Breast epithelium (tissue), 4 donors: ENCODE results near the gene PAK6. TPM values are rescaled to one million over a fixed set of nuclear protein-coding genes. Genes with fewer than 3 reads are reported as not detected.

ENCODE experiments used
- DNase-seq, 2 donors: peaks; one replicate each; pipeline ENCODE4 v3.0.0-alpha.2; 2019; ENCODE audit warnings: low spot score in 2 of 2
- H3K27ac ChIP-seq, 2 donors: fragments of 200-600 bp; sonication (generic) in 1 of 2; one replicate each; pipeline ENCODE4 v1.5.1; 2016 to 2019; ENCODE audit warnings: mild to moderate bottlenecking in 1 of 2
- H3K27me3 ChIP-seq, 2 donors: fragments of 200-600 bp; sonication (generic) in 1 of 2; one replicate each; pipeline versions ENCODE4 v1.5.1 to v1.6.0; 2017 to 2019; ENCODE audit warnings: control low read depth in 1 of 2, mild to moderate bottlenecking in 1 of 2
- H3K36me3 ChIP-seq: fragments of 200-600 bp; one replicate; pipeline ENCODE4 v1.5.1; 2019
- H3K4me1 ChIP-seq, 2 donors: fragments of 200-600 bp; sonication (generic); one replicate each; pipeline ENCODE4 v1.5.1; 2016 to 2019; ENCODE audit warnings: control low read depth in 1 of 2
- H3K4me3 ChIP-seq, 3 donors: fragments of 200-600 bp; sonication (generic); 1 replicate in 2 of 3; 2 replicates in 1 of 3; pipeline ENCODE4 v1.5.1; 2016 to 2019; ENCODE audit warnings: mild to moderate bottlenecking in 3 of 3, moderate library complexity in 2 of 3
- H3K9me3 ChIP-seq, 2 donors: fragments of 200-600 bp; sonication (generic) in 1 of 2; one replicate each; pipeline ENCODE4 v1.5.1; 2016 to 2019; ENCODE audit warnings: control low read depth in 1 of 2
- POLR2A ChIP-seq: fragments of 450-650 bp; IDR thresholded peaks from one replicate; pipeline ENCODE4 v1.6.1; 2016; ENCODE audit warnings: antibody characterized with exemption, mild to moderate bottlenecking, moderate library complexity
- POLR2AphosphoS5 ChIP-seq, 3 donors: sonication (generic); formaldehyde crosslinking; IDR thresholded peaks; one replicate each; pipeline ENCODE4 v1.6.1; 2017; ENCODE audit warnings: antibody characterized with exemption in 3 of 3
- intact Hi-C: fragments of 100-400 bp; cut with DNase I; formaldehyde crosslinking; loops from one replicate; pipeline ENCODE4 v1.15.1; 2023; ENCODE audit warnings: low total_unique reads
- total RNA-seq, 3 donors: library from RNA; depleted of rRNA; stranded (reverse); fragments of >200 nt; gene quantifications; one replicate each; pipeline ENCODE4 v1.1.0, GENCODE V29; 2016
- TF ChIP-seq, protein P1 (sequence below), 3 donors: fragments of 450-650 bp; IDR thresholded peaks; one replicate each; pipeline ENCODE4 v1.5.1; 2016 to 2017; ENCODE audit warnings: antibody characterized with exemption in 3 of 3, mild to moderate bottlenecking in 3 of 3, moderate library complexity in 3 of 3

Gene PAK6
- total RNA-seq, 3 donors from 2014 or later, result 0.80 to 11.0 (median 9.5) TPM

DNA sequence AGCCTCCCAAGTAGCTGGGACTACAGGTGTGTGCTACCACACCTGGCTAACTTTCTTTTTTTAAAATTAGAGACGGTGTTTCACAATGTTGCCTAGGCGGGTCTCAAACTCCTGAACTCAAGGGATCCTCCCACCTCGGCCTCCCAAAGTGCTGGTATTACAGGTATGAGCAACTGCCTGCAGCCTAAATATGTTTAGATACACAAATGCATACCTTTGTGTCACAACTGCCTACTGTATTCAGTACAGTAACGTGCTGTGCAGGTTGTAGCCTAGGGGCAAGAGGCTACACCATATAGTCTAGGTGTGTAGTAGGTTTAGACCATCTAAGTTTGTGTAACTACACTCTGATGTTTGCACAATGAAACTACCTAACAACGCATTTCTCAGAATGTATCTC is 9.5 kb upstream of the PAK6 start:
- Histone ChIP-seq H3K4me1 (no peaks in the 10 kb centered on the region), H3K4me3 (no peak overlapping the region), H3K9me3 (no peaks in the 10 kb centered on the region), H3K27ac (no peak overlapping the region), H3K27me3 (no peaks in the 10 kb centered on the region), H3K36me3 (no peaks in the 10 kb centered on the region)
- intact Hi-C loops, result no loop called here
- TF ChIP-seq, protein P1, sequence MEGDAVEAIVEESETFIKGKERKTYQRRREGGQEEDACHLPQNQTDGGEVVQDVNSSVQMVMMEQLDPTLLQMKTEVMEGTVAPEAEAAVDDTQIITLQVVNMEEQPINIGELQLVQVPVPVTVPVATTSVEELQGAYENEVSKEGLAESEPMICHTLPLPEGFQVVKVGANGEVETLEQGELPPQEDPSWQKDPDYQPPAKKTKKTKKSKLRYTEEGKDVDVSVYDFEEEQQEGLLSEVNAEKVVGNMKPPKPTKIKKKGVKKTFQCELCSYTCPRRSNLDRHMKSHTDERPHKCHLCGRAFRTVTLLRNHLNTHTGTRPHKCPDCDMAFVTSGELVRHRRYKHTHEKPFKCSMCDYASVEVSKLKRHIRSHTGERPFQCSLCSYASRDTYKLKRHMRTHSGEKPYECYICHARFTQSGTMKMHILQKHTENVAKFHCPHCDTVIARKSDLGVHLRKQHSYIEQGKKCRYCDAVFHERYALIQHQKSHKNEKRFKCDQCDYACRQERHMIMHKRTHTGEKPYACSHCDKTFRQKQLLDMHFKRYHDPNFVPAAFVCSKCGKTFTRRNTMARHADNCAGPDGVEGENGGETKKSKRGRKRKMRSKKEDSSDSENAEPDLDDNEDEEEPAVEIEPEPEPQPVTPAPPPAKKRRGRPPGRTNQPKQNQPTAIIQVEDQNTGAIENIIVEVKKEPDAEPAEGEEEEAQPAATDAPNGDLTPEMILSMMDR (IDR thresholded peaks at IDR 0.05), result no peak
- TF ChIP-seq POLR2AphosphoS5 (IDR thresholded peaks at IDR 0.05) (no peak), POLR2A (no peak)
- DNase-seq, result no peak

- H3K27ac ChIP-seq, result no peak overlapping the region
- no peaks in the 10 kb centered on the region for H3K9me3 ChIP-seq
- no peaks in the 10 kb centered on the region for H3K36me3 ChIP-seq
- TF ChIP-seq POLR2A (no peak), POLR2AphosphoS5 (IDR thresholded peaks at IDR 0.05) (no peak)
- TF ChIP-seq, protein P1 (IDR thresholded peaks at IDR 0.05), result no peak
- no peaks in the 10 kb centered on the region for H3K4me1 ChIP-seq
- no peaks in the 10 kb centered on the region for H3K27me3 ChIP-seq
- H3K4me3 ChIP-seq, result no peak overlapping the region
- intact Hi-C loops, result no loop called here
- DNase-seq, result no peak
These were observed 8.9 kb upstream of the PAK6 start for GRCh38 chr15:40229956-40230355.

DNA sequence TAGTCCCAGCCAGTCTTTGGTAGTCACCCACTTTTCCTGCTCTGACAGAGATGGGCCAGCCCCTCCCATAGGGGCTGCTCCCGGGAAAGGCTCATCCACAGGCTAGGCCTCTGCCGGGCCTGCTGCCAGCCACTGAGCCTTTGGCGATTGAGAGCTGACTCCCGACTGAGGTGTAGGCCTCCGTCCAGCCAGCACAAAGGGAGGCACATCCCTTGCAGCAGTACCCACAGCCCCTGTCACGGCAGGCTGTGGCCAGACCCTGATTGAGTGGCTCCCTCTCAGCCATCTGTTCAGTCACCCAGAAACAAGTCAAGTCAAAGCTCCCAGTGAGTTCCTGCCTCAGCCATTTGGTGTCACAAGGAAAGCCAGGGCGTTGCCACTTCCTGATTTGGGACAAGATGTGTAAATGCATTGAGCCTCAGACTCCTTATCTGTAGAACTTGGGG is 6.2 kb upstream of the PAK6 start:
- no peak for DNase-seq
- Histone ChIP-seq H3K9me3 (no peaks in the 10 kb centered on the region), H3K27ac (no peak overlapping the region), H3K36me3 (no peaks in the 10 kb centered on the region), H3K4me3 (no peak overlapping the region), H3K27me3 (no peaks in the 10 kb centered on the region), H3K4me1 (no peaks in the 10 kb centered on the region)
- TF ChIP-seq POLR2A (no peak), POLR2AphosphoS5 (IDR thresholded peaks at IDR 0.05) (no peak)
- TF ChIP-seq, protein P1 (IDR thresholded peaks at IDR 0.05), result no peak
- intact Hi-C loops, result no loop called here

DNA sequence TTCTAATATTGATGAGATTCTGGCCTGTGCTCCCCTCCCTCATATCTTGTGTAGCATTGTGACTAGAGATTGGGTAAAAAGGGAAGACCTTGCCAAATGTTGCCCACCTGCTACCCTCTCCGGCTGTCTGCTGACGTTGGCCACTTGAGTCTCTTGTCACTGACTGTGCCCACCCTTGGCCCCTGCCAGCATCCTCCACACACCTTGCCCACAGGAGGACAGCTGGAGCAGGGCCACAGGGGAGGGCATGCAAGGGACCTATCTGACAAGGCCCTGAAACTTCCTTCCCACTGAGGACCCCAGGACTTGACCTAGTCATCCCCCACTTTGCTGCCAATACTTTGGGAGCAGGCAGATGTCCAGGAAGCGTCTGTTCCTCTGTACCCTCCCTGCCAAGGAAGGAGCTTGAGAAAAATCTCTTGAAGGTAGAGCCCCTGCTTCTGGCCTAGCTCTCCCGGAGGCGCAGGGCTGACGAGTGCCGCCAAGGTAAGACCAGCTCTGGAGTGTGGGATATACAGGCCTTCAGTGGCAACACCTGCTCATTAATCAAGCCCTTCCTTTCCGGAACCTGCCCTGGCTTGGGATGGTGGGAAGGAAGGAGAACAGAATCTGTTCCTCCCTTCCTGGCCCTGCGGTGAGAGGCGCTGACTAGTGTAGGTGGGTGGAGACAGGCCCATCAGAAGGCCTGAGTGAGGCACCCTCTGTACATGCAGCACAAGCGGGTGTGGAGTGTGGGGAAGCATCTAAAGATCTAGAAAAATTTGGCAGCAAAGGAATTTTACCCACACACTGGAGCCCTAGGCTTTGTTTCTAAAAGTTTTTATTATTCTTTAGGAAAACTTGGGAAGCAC is 4.9 kb upstream of the PAK6 start:
- TF ChIP-seq POLR2AphosphoS5 (IDR thresholded peaks at IDR 0.05), result no peak
- TF ChIP-seq, protein P1 (IDR thresholded peaks at IDR 0.05), result no peak
- no peak for TF ChIP-seq POLR2A
- no peaks in the 10 kb centered on the region for H3K4me1 ChIP-seq
- H3K36me3 ChIP-seq, result no peaks in the 10 kb centered on the region
- intact Hi-C loops, result no loop called here
- no peaks in the 10 kb centered on the region for H3K27me3 ChIP-seq
- no peaks in the 10 kb centered on the region for H3K9me3 ChIP-seq
- H3K4me3 ChIP-seq, result no peak overlapping the region
- DNase-seq, result no peak
- H3K27ac ChIP-seq, result peak overlapping the region in 1 of 2 donors; percentile 43

DNA sequence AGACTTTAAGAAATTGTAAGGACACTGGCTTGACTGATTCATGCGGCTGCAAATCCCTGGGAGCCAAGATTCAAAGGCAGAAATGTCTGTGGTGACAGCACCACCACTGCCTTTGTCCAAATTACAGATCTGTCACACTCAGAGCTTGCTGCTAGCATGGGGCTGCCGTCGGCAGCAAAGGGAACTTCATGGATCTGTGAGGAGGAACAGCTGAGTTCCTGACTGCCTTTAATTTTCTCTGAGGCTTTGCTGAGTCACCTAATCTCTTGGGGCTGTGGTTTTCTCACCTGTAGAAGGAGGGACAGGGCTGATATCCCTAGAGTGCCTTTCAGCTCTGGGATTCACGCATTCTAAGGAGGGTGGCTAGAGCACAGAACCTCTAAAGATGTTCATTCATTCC is 4.1 kb upstream of the PAK6 start:
- DNase-seq, result no peak
- Histone ChIP-seq H3K9me3 (no peaks in the 10 kb centered on the region), H3K4me1 (peaks cover 0 to 5% of the 10 kb centered on the region in 2 donors), H3K36me3 (no peaks in the 10 kb centered on the region), H3K4me3 (no peak overlapping the region), H3K27ac (no peak overlapping the region), H3K27me3 (no peaks in the 10 kb centered on the region)
- TF ChIP-seq, protein P1 (IDR thresholded peaks at IDR 0.05), result no peak
- TF ChIP-seq POLR2AphosphoS5 (IDR thresholded peaks at IDR 0.05) (no peak), POLR2A (no peak)
- intact Hi-C loops, result loop anchor here (5.0 kb wide), 1 partner anchor 38 kb away; no protein-coding TSS in a partner anchor
